ENCODE measurements around the gene RAB11FIP4.

The RAB11FIP4 gene

GRCh38 chr17:31415640-31416502 is 24.4 kb downstream of the RAB11FIP4 start:
- H3K27me3 ChIP-seq (ENCODE audit: control insufficient read depth, insufficient read depth, low read length): peaks cover 4% of the 10 kb centered on the region
- no peaks in the 10 kb centered on the region for H3K9me3 ChIP-seq (ENCODE audit: control insufficient read depth, low read length)
- no peak overlapping the region for H3K9ac ChIP-seq (ENCODE audit: low read length)
- no peaks in the 10 kb centered on the region for H3K4me1 ChIP-seq (ENCODE audit: control insufficient read depth, insufficient read depth, low read length)
- no peak overlapping the region for H3K4me3 ChIP-seq (ENCODE audit: low read length)
- H3K36me3 ChIP-seq (ENCODE audit: control insufficient read depth, insufficient read depth, low read length): no peaks in the 10 kb centered on the region

- H3K27me3 ChIP-seq (ENCODE audit: control insufficient read depth, insufficient read depth, low read length): peaks cover 4% of the 10 kb centered on the region
- no peaks in the 10 kb centered on the region for H3K36me3 ChIP-seq (ENCODE audit: control insufficient read depth, insufficient read depth, low read length)
- H3K9ac ChIP-seq (ENCODE audit: low read length): no peak overlapping the region
- no peaks in the 10 kb centered on the region for H3K9me3 ChIP-seq (ENCODE audit: control insufficient read depth, low read length)
- no peak overlapping the region for H3K4me3 ChIP-seq (ENCODE audit: low read length)
- H3K4me1 ChIP-seq (ENCODE audit: control insufficient read depth, insufficient read depth, low read length): no peaks in the 10 kb centered on the region
Observed at GRCh38 chr17:31416503-31416923, 25.0 kb downstream of the RAB11FIP4 start.

GRCh38 chr17:31417051-31417792 is 25.7 kb downstream of the RAB11FIP4 start:
- Histone ChIP-seq H3K4me3 (ENCODE audit: low read length) (no peak overlapping the region), H3K9me3 (ENCODE audit: control insufficient read depth, low read length) (no peaks in the 10 kb centered on the region), H3K36me3 (ENCODE audit: control insufficient read depth, insufficient read depth, low read length) (no peaks in the 10 kb centered on the region), H3K9ac (ENCODE audit: low read length) (no peak overlapping the region), H3K4me1 (ENCODE audit: control insufficient read depth, insufficient read depth, low read length) (no peaks in the 10 kb centered on the region), H3K27me3 (ENCODE audit: control insufficient read depth, insufficient read depth, low read length) (peaks cover 4% of the 10 kb centered on the region)

DNA sequence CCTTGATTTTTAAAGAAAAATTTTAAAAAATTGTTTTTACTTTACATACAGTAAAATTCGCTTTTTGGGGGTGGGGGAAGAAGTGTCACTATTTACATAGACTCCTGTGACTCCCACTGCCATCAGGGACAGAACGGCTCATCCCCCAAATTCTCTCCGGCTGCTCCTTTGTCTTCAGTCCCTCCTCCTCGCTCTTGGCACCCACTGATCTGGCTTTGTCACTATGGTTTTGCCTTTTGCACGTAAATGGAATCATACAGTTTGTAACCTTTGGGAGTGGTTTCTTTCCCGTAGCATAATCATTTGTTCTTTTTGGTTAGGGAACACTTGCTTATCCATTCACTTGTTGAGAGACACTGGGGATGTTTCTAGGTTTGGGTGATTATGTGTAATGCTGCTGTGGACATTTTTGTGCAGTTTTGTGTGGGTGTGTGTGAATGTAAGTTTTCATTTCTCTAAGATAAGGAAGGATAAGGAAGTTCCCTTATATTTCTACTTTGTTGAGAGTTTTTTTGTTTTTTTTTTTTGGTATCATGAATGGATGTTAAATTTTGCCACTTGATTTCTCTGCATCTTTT is 27.4 kb downstream of the RAB11FIP4 start:
- peaks cover 4% of the 10 kb centered on the region for H3K4me1 ChIP-seq (ENCODE audit: control insufficient read depth, insufficient read depth, low read length)
- H3K27me3 ChIP-seq (ENCODE audit: control insufficient read depth, insufficient read depth, low read length): peaks cover 4% of the 10 kb centered on the region
- H3K9ac ChIP-seq (ENCODE audit: low read length): no peak overlapping the region

DNA sequence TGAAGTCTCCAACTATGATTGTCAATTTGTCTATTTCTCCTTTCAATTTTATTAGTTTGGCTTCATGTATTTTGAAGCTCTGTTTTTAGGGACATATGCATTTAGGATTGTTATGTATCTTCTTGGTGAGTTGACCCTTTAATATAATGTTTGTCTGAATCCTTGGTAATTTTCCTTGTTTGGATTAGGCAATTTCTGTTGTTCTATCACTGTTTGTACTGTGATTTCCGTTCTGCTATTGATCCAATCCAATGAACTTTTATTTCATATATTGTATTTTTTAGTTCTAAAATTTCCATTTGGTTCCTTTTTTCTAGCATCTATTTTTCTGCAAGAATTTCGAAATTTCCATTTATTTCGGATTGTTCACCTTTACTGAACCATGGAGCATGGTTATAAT is 31.0 kb downstream of the RAB11FIP4 start:
- peaks cover 9% of the 10 kb centered on the region for H3K4me1 ChIP-seq (ENCODE audit: control insufficient read depth, insufficient read depth, low read length)
- H3K4me3 ChIP-seq (ENCODE audit: low read length): no peak overlapping the region
- no peak overlapping the region for H3K9ac ChIP-seq (ENCODE audit: low read length)
- no peaks in the 10 kb centered on the region for H3K36me3 ChIP-seq (ENCODE audit: control insufficient read depth, insufficient read depth, low read length)
- H3K9me3 ChIP-seq (ENCODE audit: control insufficient read depth, low read length): no peaks in the 10 kb centered on the region
- H3K27me3 ChIP-seq (ENCODE audit: control insufficient read depth, insufficient read depth, low read length): no peaks in the 10 kb centered on the region

More for the DNA sequence above, 27.4 kb downstream of the RAB11FIP4 start:
- no peaks in the 10 kb centered on the region for H3K36me3 ChIP-seq (ENCODE audit: control insufficient read depth, insufficient read depth, low read length)
- no peaks in the 10 kb centered on the region for H3K9me3 ChIP-seq (ENCODE audit: control insufficient read depth, low read length)
- H3K4me3 ChIP-seq (ENCODE audit: low read length): no peak overlapping the region

- Histone ChIP-seq H3K9ac (ENCODE audit: low read length) (no peak overlapping the region), H3K9me3 (ENCODE audit: control insufficient read depth, low read length) (no peaks in the 10 kb centered on the region), H3K4me3 (ENCODE audit: low read length) (no peak overlapping the region), H3K4me1 (ENCODE audit: control insufficient read depth, insufficient read depth, low read length) (peaks cover 9% of the 10 kb centered on the region), H3K36me3 (ENCODE audit: control insufficient read depth, insufficient read depth, low read length) (no peaks in the 10 kb centered on the region), H3K27me3 (ENCODE audit: control insufficient read depth, insufficient read depth, low read length) (peaks cover 5% of the 10 kb centered on the region)
Observed at GRCh38 chr17:31424944-31425281, 33.4 kb downstream of the RAB11FIP4 start.

- peaks cover 9% of the 10 kb centered on the region for H3K4me1 ChIP-seq (ENCODE audit: control insufficient read depth, insufficient read depth, low read length)
- H3K36me3 ChIP-seq (ENCODE audit: control insufficient read depth, insufficient read depth, low read length): no peaks in the 10 kb centered on the region
- no peak overlapping the region for H3K9ac ChIP-seq (ENCODE audit: low read length)
- H3K9me3 ChIP-seq (ENCODE audit: control insufficient read depth, low read length): no peaks in the 10 kb centered on the region
- H3K4me3 ChIP-seq (ENCODE audit: low read length): no peak overlapping the region
- H3K27me3 ChIP-seq (ENCODE audit: control insufficient read depth, insufficient read depth, low read length): peaks cover 5% of the 10 kb centered on the region
Observed at GRCh38 chr17:31425282-31426040, 34.0 kb downstream of the RAB11FIP4 start.

DNA sequence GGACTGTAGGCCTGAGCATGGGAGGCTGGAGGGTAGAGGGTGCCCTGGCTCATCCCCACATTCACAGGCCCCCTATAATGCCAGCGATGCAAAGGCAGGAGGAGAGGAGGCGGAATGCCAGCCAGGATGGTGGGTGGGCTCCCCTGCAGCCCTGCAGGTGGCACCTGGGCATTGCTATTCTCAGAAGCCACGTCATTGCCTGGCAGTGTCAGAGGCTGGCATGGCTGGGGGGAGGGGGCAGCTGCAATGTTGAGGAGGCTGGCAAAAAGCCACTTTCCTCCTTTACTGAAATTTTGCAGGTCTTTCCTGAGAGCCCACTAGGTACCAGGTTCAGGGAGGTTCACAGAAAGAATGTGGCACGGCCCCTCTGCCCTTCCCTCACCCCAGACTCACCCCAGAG is 36.2 kb downstream of the RAB11FIP4 start:
- Histone ChIP-seq H3K4me3 (ENCODE audit: low read length) (no peak overlapping the region), H3K36me3 (ENCODE audit: control insufficient read depth, insufficient read depth, low read length) (no peaks in the 10 kb centered on the region), H3K27me3 (ENCODE audit: control insufficient read depth, insufficient read depth, low read length) (peaks cover 11% of the 10 kb centered on the region), H3K9me3 (ENCODE audit: control insufficient read depth, low read length) (no peaks in the 10 kb centered on the region), H3K4me1 (ENCODE audit: control insufficient read depth, insufficient read depth, low read length) (peaks cover 23% of the 10 kb centered on the region), H3K9ac (ENCODE audit: low read length) (no peak overlapping the region)

DNA sequence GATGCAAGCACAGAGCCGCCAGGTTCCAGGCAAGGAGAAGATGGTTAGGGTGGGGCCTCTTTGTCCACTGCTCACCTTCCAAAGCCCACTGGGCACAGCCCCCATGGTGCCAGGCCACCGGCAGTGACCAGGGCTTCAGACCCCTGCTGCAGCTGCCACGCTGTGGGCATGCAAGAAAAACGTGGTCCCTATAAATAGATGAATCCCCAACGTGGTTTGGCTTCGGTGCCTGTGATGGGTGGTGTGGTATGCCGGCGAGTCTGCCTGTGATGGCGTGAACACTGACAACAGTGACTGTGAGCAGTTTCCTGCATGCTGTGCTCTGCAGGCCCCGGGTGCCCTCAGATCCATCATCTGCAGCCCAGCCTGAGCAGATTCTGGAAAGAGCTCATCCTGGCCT is 36.6 kb downstream of the RAB11FIP4 start:
- peaks cover 11% of the 10 kb centered on the region for H3K27me3 ChIP-seq (ENCODE audit: control insufficient read depth, insufficient read depth, low read length)
- peaks cover 23% of the 10 kb centered on the region for H3K4me1 ChIP-seq (ENCODE audit: control insufficient read depth, insufficient read depth, low read length)
- H3K4me3 ChIP-seq (ENCODE audit: low read length): no peak overlapping the region
- H3K9ac ChIP-seq (ENCODE audit: low read length): no peak overlapping the region
- H3K36me3 ChIP-seq (ENCODE audit: control insufficient read depth, insufficient read depth, low read length): no peaks in the 10 kb centered on the region
- no peaks in the 10 kb centered on the region for H3K9me3 ChIP-seq (ENCODE audit: control insufficient read depth, low read length)

DNA sequence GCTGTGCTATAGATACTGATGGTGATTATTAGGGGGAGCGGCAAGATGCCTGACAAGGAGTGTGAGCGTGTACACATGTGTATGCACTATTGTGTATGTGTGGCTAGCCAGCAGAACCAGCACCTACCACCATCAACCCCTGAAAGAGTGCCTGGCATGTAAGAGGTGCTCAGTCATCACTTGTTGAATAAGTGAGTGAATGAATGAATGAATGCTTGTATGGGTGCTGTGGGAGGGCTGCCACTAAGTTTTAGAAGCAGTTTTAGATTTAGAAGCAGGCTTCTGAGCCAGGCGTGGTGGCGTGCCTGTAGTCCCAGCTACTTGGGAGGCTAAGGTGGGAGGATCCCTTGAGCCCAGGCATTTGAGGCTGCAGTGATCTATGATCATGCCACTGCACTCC is 37.0 kb downstream of the RAB11FIP4 start:
- Histone ChIP-seq H3K9ac (ENCODE audit: low read length) (no peak overlapping the region), H3K36me3 (ENCODE audit: control insufficient read depth, insufficient read depth, low read length) (no peaks in the 10 kb centered on the region), H3K27me3 (ENCODE audit: control insufficient read depth, insufficient read depth, low read length) (peaks cover 11% of the 10 kb centered on the region)

GRCh38 chr17:31431098-31431851 is 39.8 kb downstream of the RAB11FIP4 start:
- H3K9me3 ChIP-seq (ENCODE audit: control insufficient read depth, low read length): no peaks in the 10 kb centered on the region
- peaks cover 11% of the 10 kb centered on the region for H3K27me3 ChIP-seq (ENCODE audit: control insufficient read depth, insufficient read depth, low read length)
- H3K4me1 ChIP-seq (ENCODE audit: control insufficient read depth, insufficient read depth, low read length): peaks cover 14% of the 10 kb centered on the region
- H3K36me3 ChIP-seq (ENCODE audit: control insufficient read depth, insufficient read depth, low read length): no peaks in the 10 kb centered on the region
- no peak overlapping the region for H3K9ac ChIP-seq (ENCODE audit: low read length)
- H3K4me3 ChIP-seq (ENCODE audit: low read length): no peak overlapping the region

More for the DNA sequence above, 37.0 kb downstream of the RAB11FIP4 start:
- Histone ChIP-seq H3K4me1 (ENCODE audit: control insufficient read depth, insufficient read depth, low read length) (peaks cover 23% of the 10 kb centered on the region), H3K4me3 (ENCODE audit: low read length) (no peak overlapping the region), H3K9me3 (ENCODE audit: control insufficient read depth, low read length) (no peaks in the 10 kb centered on the region)
